Measurements from ENCODE around the gene FMO1. TPM values are rescaled to one million over a fixed set of nuclear protein-coding genes. Genes with fewer than 3 reads are reported as not detected.

The FMO1 gene
- polyA plus RNA-seq, 1 donor from 2014 or later: not detected

- Histone ChIP-seq H3K9ac (ENCODE audit: low read length) (no peak overlapping the region), H3K4me3 (ENCODE audit: low read length) (no peak overlapping the region), H3K36me3 (ENCODE audit: insufficient read depth, low read length) (no peaks in the 10 kb centered on the region), H3F3A (ENCODE audit: insufficient read depth, low read length, poor library complexity, severe bottlenecking) (no peaks in the 10 kb centered on the region), H3K27ac (ENCODE audit: low read length) (no peak overlapping the region), H3K27me3 (ENCODE audit: insufficient read depth, low read depth, low read length) (no peaks in the 10 kb centered on the region), H3K4me2 (ENCODE audit: low read length) (no peak overlapping the region), H3K79me2 (replicated peaks; ENCODE audit: insufficient read depth, low read length) (no peaks in the 10 kb centered on the region), H3K9me3 (ENCODE audit: low read length) (no peaks in the 10 kb centered on the region), H2AFZ (ENCODE audit: low read depth, low read length) (no peak overlapping the region), H4K20me1 (ENCODE audit: insufficient read depth) (no peaks in the 10 kb centered on the region), H3K9me2 (ENCODE audit: insufficient read depth, low read length) (no peaks in the 10 kb centered on the region)
- TF ChIP-seq SMC3 (conservative IDR thresholded peaks at IDR 0.05; ENCODE audit: poor library complexity) (no peak), RAD21 (conservative IDR thresholded peaks at IDR 0.05) (no peak), EP300 (conservative IDR thresholded peaks at IDR 0.05; ENCODE audit: poor library complexity, severe bottlenecking) (no peak), POLR2AphosphoS5 (IDR thresholded peaks at IDR 0.05) (no peak), CTCF (IDR thresholded peaks at IDR 0.05; ENCODE audit: poor library complexity, severe bottlenecking) (no peak), EZH2 (IDR thresholded peaks at IDR 0.05; ENCODE audit: borderline replicate concordance, insufficient read depth, low read length, poor library complexity, severe bottlenecking) (no peak), TAF1 (IDR thresholded peaks at IDR 0.05; ENCODE audit: low read depth) (no peak), MXI1 (conservative IDR thresholded peaks at IDR 0.05; ENCODE audit: poor library complexity, severe bottlenecking) (no peak), REST (IDR thresholded peaks at IDR 0.05; ENCODE audit: borderline replicate concordance) (no peak)
Measured at GRCh38 chr1:171250263-171250662, 2.0 kb downstream of the FMO1 start.

GRCh38 chr1:171251042-171251951 is 3.0 kb downstream of the FMO1 start:
- Histone ChIP-seq H3K79me2 (replicated peaks; ENCODE audit: insufficient read depth, low read length) (no peaks in the 10 kb centered on the region), H3K4me3 (ENCODE audit: low read length) (peak overlapping the region; percentile 60), H3K27me3 (ENCODE audit: insufficient read depth, low read depth, low read length) (no peaks in the 10 kb centered on the region), H4K20me1 (ENCODE audit: insufficient read depth) (no peaks in the 10 kb centered on the region), H3K4me2 (ENCODE audit: low read length) (peak overlapping the region; percentile 30), H3K36me3 (ENCODE audit: insufficient read depth, low read length) (no peaks in the 10 kb centered on the region), H3K9ac (ENCODE audit: low read length) (peak overlapping the region; percentile 12), H2AFZ (ENCODE audit: low read depth, low read length) (no peak overlapping the region), H3K27ac (ENCODE audit: low read length) (no peak overlapping the region), H3F3A (ENCODE audit: insufficient read depth, low read length, poor library complexity, severe bottlenecking) (no peaks in the 10 kb centered on the region), H3K9me2 (ENCODE audit: insufficient read depth, low read length) (no peaks in the 10 kb centered on the region), H3K9me3 (ENCODE audit: low read length) (no peaks in the 10 kb centered on the region)
- TF ChIP-seq SMC3 (conservative IDR thresholded peaks at IDR 0.05; ENCODE audit: poor library complexity) (peak; percentile 31), POLR2AphosphoS5 (IDR thresholded peaks at IDR 0.05) (no peak), RAD21 (conservative IDR thresholded peaks at IDR 0.05) (peak; percentile 20), CTCF (IDR thresholded peaks at IDR 0.05; ENCODE audit: poor library complexity, severe bottlenecking) (peak; percentile 61)
